KMS-11 (cell line): Measurements from ENCODE around the gene HOXD1.

Experiments
- H2AFZ ChIP-seq: fragments of 200-600 bp; sonication (generic); 2 replicates; pipeline ENCODE4 v1.6.1; 2016; ENCODE audit warnings: antibody characterized with exemption, mixed run types, low read depth
- H3K27ac ChIP-seq: fragments of 200-600 bp; sonication (generic); 2 replicates; pipeline ENCODE4 v1.6.1; 2016; ENCODE audit warnings: mild to moderate bottlenecking, mixed run types
- H3K27me3 ChIP-seq: fragments of 200-600 bp; sonication (generic); 2 replicates; pipeline ENCODE4 v1.6.1; 2017; ENCODE audit warnings: mild to moderate bottlenecking, low read depth, mixed run types, moderate library complexity; ENCODE audit not compliant: insufficient read depth
- H3K36me3 ChIP-seq: fragments of 200-600 bp; sonication (generic); 2 replicates; pipeline ENCODE4 v1.6.1; 2017; ENCODE audit warnings: mild to moderate bottlenecking, mixed run types; ENCODE audit not compliant: insufficient read depth
- H3K4me1 ChIP-seq: fragments of 200-600 bp; sonication (generic); 2 replicates; pipeline ENCODE4 v1.6.1; 2016; ENCODE audit warnings: mild to moderate bottlenecking, low read depth, mixed run types; ENCODE audit not compliant: poor library complexity, severe bottlenecking
- H3K4me2 ChIP-seq: fragments of 200-600 bp; sonication (generic); 2 replicates; pipeline ENCODE4 v1.7.0; 2016; ENCODE audit warnings: mild to moderate bottlenecking, mixed run types
- H3K4me3 ChIP-seq: fragments of 200-600 bp; sonication (generic); IDR thresholded peaks from 2 replicates; pipeline ENCODE4 v1.6.1; 2017; ENCODE audit warnings: low read depth, low read length, mixed read lengths; ENCODE audit not compliant: insufficient read depth
- H3K79me2 ChIP-seq: fragments of 200-600 bp; sonication (generic); 2 replicates; pipeline ENCODE4 v1.6.1; 2016; ENCODE audit warnings: low read depth, mixed run types; ENCODE audit not compliant: insufficient read depth
- H3K9ac ChIP-seq: fragments of 200-600 bp; sonication (generic); 2 replicates; pipeline ENCODE4 v1.6.1; 2016; ENCODE audit warnings: mild to moderate bottlenecking, mixed run types
- H4K20me1 ChIP-seq: fragments of 200-600 bp; sonication (generic); 2 replicates; pipeline ENCODE4 v1.6.1; 2016; ENCODE audit warnings: mild to moderate bottlenecking, mixed run types; ENCODE audit not compliant: insufficient read depth
- TF ChIP-seq, protein P1 (sequence below): fragments of 200-600 bp; sonication (generic); conservative IDR thresholded peaks from 2 replicates; pipeline ENCODE4 v1.6.1; 2017; ENCODE audit warnings: low read depth, mild to moderate bottlenecking, antibody characterized with exemption, low read length, moderate library complexity, mixed read lengths

Gene HOXD1

DNA sequence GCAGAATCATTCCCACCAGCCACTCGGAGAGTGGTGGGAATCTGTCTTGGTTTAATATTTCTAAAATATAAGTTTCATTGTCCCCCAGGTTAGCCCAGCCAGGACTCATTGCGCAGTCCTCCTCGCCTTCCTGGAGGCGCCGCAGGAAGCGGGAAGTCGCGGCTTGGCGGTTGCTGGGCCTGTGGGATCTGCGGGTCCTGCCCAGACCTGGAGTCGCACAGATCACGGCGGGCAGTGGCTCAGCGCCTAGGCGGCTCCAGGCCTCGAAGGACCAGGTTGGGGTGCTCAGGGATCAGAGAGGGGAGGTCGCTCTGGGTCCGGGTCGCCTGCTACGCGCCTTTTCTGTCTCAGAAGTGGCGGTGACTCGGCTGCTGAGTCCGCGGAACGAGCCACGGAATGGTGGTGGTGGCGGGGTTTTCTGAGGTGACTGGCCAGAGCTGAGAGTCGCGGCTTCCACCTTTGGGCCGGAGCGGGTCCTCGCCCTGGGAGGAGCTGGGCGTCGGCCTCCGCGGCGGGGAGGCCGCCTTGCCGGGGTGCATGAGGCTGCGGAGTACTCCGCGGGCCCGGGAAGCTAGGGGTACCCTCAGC lies 28.7 kb upstream of the HOXD1 start:
- no peaks in the 10 kb centered on the region for H3K4me1 ChIP-seq
- TF ChIP-seq, protein P1, sequence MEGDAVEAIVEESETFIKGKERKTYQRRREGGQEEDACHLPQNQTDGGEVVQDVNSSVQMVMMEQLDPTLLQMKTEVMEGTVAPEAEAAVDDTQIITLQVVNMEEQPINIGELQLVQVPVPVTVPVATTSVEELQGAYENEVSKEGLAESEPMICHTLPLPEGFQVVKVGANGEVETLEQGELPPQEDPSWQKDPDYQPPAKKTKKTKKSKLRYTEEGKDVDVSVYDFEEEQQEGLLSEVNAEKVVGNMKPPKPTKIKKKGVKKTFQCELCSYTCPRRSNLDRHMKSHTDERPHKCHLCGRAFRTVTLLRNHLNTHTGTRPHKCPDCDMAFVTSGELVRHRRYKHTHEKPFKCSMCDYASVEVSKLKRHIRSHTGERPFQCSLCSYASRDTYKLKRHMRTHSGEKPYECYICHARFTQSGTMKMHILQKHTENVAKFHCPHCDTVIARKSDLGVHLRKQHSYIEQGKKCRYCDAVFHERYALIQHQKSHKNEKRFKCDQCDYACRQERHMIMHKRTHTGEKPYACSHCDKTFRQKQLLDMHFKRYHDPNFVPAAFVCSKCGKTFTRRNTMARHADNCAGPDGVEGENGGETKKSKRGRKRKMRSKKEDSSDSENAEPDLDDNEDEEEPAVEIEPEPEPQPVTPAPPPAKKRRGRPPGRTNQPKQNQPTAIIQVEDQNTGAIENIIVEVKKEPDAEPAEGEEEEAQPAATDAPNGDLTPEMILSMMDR, result no peak
- H2AFZ ChIP-seq, result no peak overlapping the region
- H3K4me2 ChIP-seq, result no peak overlapping the region
- H3K27ac ChIP-seq, result no peak overlapping the region
- no peaks in the 10 kb centered on the region for H3K27me3 ChIP-seq
- H3K36me3 ChIP-seq, result no peaks in the 10 kb centered on the region
- no peaks in the 10 kb centered on the region for H4K20me1 ChIP-seq
- H3K9ac ChIP-seq, result no peak overlapping the region
- H3K4me3 ChIP-seq, result no peak overlapping the region
- H3K79me2 ChIP-seq, result no peaks in the 10 kb centered on the region

DNA sequence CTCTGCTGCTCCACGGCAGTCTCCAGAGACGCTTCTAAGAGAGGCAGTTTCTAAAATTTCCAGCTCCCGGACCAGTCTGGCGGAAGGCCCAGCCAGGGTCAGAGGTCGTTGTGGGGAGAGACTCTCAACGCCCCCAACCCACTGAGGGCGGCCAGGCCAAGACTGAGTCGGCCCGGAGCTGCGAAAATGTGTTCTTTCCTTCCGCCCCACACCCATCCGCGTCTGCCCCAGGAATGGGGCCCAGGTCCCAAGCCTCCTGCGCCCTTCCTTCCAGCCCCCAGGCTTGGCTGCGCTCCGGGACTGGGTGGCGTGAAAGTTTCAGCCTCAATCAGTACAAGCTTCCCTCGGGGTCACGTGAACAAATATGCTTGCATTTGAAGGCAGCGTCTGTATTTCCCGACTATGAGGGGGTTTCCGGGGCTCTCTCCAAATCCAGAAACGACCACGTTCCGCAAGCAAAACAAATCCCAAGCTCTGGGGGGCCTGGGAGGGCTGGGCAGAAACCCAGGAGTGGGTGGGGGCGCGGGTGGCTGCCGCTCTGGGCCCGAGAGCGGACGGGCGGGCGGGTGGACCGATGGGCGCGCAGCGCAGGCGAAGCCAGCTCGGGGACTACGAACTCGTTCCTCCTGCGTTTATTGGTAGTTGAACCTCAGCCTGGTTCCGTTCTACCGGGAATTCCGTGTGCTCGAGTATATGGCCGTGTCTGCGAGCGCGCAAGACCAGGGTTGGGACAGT lies 28.1 kb upstream of the HOXD1 start:
- H3K79me2 ChIP-seq, result no peaks in the 10 kb centered on the region
- H4K20me1 ChIP-seq, result no peaks in the 10 kb centered on the region
- H3K36me3 ChIP-seq, result no peaks in the 10 kb centered on the region
- H3K4me1 ChIP-seq, result no peaks in the 10 kb centered on the region
- H3K4me2 ChIP-seq, result no peak overlapping the region
- no peak overlapping the region for H3K4me3 ChIP-seq
- TF ChIP-seq, protein P1, result no peak
- H3K9ac ChIP-seq, result no peak overlapping the region
- H2AFZ ChIP-seq, result no peak overlapping the region
- no peaks in the 10 kb centered on the region for H3K27me3 ChIP-seq
- H3K27ac ChIP-seq, result no peak overlapping the region

DNA sequence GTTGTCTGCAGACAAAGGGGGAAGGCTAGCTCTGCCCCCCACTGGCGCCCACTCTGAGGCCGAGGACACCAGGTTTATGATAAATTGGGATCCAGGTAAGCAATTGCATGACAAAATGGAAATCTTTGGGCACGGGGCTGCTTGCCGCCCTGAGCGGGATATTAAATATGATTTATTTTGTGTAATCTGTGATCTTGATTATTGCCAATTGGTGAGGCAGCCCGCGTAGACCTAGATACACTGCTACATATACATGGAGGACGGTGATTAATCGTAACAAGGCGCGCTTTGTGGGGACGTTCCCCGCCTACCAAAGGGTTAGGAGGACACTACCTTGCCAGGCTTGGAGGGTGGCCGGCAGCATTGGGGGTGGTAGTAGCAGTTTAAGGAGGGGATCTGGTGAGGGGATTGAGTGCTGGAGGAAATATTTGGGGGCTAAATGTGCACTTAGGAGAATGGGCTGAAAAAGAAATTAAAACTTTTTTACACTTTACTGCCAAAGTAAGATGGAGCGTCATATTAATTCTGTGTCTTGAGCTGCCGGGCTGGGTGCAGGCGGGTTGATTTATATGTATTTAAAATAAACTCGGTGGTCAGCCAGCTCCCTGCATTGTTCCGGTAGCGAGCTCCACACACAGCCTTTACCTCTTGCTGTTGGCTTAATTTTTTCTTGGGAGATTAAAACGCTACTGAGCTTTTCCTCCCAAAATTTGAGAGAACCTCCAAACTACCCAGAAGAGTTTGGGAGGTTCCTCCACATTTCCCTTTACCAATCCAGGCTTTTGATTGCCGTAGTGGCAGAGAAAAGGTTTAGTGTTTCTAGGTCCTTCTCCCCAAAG lies 27.3 kb upstream of the HOXD1 start:
- Histone ChIP-seq H3K79me2 (no peaks in the 10 kb centered on the region), H3K36me3 (no peaks in the 10 kb centered on the region), H3K4me3 (no peak overlapping the region), H3K27me3 (no peaks in the 10 kb centered on the region), H4K20me1 (no peaks in the 10 kb centered on the region), H3K27ac (no peak overlapping the region), H2AFZ (no peak overlapping the region), H3K4me2 (no peak overlapping the region), H3K4me1 (no peaks in the 10 kb centered on the region), H3K9ac (no peak overlapping the region)
- TF ChIP-seq, protein P1, result no peak

GRCh38 chr2:176161825-176162626 lies 26.4 kb upstream of the HOXD1 start:
- TF ChIP-seq, protein P1, result no peak
- Histone ChIP-seq H3K27ac (no peak overlapping the region), H3K4me1 (no peaks in the 10 kb centered on the region), H2AFZ (no peak overlapping the region), H3K9ac (no peak overlapping the region), H3K4me2 (no peak overlapping the region), H3K4me3 (no peak overlapping the region), H3K36me3 (no peaks in the 10 kb centered on the region), H3K27me3 (no peaks in the 10 kb centered on the region), H4K20me1 (no peaks in the 10 kb centered on the region), H3K79me2 (no peaks in the 10 kb centered on the region)
